NCI-H2196 treated with DMSO at 0.1 percent for 48 hours (cell line): ENCODE measurements around the gene NAP1L5.

Source experiments
- DNase-seq: peaks from one replicate; lab custom pipeline; 2025; ENCODE audit not compliant: unreplicated experiment; lab: John Stamatoyannopoulos, UW

Gene NAP1L5

GRCh38 chr4:88661739-88662138, 35.9 kb downstream of the NAP1L5 start:
- DNase-seq, result no peak

GRCh38 chr4:88660446-88661294, 37.0 kb downstream of the NAP1L5 start:
- no peak for DNase-seq

- no peak for DNase-seq
Observed at GRCh38 chr4:88659890-88660208, 37.8 kb downstream of the NAP1L5 start.

GRCh38 chr4:88659055-88659889, 38.4 kb downstream of the NAP1L5 start:
- no peak for DNase-seq

- no peak for DNase-seq
Observed at GRCh38 chr4:88655226-88655625, 42.4 kb downstream of the NAP1L5 start.

- DNase-seq, result no peak
Observed at GRCh38 chr4:88653371-88653946, 44.2 kb downstream of the NAP1L5 start.

GRCh38 chr4:88649716-88650115, 47.9 kb downstream of the NAP1L5 start:
- no peak for DNase-seq

GRCh38 chr4:88646528-88647280, 50.9 kb downstream of the NAP1L5 start:
- DNase-seq, result no peak

GRCh38 chr4:88645994-88646393, 51.6 kb downstream of the NAP1L5 start:
- no peak for DNase-seq
